Measurements from ENCODE around the gene CD52. TPM values are rescaled to one million over a fixed set of nuclear protein-coding genes. Genes with fewer than 3 reads are reported as not detected.

CD52 gene
- total and polyA plus RNA-seq, 2 of the 13 experiments (the other 11 are each of a cell fraction or from before 2014, with no cell fraction given): 0.32 TPM; not detected in 1

DNA sequence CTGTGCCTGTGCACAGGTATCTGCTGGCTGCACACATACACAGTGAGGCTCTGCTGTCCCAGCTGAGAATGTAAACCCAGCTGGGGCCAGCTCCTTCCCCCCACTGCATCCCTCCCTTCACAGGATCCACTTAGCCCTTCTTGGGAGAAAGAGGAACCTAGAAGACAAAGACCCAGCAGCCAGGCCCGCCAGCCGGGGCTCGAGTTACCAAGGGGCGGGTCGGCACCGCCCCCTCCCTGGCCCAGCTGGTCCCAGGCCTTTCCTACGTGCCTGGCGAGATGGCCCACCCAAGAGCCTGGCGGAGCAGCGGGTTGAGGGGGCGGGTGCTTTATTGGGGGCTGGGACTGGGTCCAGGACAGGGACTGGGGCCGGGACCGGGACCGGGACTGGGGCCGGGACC is 35.8 kb upstream of the CD52 start (continued):
- TF ChIP-seq, protein P1, sequence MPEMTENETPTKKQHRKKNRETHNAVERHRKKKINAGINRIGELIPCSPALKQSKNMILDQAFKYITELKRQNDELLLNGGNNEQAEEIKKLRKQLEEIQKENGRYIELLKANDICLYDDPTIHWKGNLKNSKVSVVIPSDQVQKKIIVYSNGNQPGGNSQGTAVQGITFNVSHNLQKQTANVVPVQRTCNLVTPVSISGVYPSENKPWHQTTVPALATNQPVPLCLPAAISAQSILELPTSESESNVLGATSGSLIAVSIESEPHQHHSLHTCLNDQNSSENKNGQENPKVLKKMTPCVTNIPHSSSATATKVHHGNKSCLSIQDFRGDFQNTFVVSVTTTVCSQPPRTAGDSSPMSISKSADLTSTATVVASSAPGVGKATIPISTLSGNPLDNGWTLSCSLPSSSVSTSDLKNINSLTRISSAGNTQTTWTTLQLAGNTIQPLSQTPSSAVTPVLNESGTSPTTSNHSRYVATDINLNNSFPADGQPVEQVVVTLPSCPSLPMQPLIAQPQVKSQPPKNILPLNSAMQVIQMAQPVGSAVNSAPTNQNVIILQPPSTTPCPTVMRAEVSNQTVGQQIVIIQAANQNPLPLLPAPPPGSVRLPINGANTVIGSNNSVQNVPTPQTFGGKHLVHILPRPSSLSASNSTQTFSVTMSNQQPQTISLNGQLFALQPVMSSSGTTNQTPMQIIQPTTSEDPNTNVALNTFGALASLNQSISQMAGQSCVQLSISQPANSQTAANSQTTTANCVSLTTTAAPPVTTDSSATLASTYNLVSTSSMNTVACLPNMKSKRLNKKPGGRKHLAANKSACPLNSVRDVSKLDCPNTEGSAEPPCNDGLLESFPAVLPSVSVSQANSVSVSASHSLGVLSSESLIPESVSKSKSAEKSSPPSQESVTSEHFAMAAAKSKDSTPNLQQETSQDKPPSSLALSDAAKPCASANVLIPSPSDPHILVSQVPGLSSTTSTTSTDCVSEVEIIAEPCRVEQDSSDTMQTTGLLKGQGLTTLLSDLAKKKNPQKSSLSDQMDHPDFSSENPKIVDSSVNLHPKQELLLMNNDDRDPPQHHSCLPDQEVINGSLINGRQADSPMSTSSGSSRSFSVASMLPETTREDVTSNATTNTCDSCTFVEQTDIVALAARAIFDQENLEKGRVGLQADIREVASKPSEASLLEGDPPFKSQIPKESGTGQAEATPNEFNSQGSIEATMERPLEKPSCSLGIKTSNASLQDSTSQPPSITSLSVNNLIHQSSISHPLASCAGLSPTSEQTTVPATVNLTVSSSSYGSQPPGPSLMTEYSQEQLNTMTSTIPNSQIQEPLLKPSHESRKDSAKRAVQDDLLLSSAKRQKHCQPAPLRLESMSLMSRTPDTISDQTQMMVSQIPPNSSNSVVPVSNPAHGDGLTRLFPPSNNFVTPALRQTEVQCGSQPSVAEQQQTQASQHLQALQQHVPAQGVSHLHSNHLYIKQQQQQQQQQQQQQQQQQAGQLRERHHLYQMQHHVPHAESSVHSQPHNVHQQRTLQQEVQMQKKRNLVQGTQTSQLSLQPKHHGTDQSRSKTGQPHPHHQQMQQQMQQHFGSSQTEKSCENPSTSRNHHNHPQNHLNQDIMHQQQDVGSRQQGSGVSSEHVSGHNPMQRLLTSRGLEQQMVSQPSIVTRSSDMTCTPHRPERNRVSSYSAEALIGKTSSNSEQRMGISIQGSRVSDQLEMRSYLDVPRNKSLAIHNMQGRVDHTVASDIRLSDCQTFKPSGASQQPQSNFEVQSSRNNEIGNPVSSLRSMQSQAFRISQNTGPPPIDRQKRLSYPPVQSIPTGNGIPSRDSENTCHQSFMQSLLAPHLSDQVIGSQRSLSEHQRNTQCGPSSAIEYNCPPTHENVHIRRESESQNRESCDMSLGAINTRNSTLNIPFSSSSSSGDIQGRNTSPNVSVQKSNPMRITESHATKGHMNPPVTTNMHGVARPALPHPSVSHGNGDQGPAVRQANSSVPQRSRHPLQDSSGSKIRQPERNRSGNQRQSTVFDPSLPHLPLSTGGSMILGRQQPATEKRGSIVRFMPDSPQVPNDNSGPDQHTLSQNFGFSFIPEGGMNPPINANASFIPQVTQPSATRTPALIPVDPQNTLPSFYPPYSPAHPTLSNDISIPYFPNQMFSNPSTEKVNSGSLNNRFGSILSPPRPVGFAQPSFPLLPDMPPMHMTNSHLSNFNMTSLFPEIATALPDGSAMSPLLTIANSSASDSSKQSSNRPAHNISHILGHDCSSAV (CRISPR knock-in tag; IDR thresholded peaks at IDR 0.05; ENCODE audit: borderline replicate concordance): no peak
- no peak for TF ChIP-seq ZNF558 (CRISPR knock-in tag; IDR thresholded peaks at IDR 0.05; ENCODE audit: borderline replicate concordance)
- TF ChIP-seq NR1H2 (CRISPR knock-in tag; IDR thresholded peaks at IDR 0.05; ENCODE audit: borderline replicate concordance, low read depth): no peak

DNA sequence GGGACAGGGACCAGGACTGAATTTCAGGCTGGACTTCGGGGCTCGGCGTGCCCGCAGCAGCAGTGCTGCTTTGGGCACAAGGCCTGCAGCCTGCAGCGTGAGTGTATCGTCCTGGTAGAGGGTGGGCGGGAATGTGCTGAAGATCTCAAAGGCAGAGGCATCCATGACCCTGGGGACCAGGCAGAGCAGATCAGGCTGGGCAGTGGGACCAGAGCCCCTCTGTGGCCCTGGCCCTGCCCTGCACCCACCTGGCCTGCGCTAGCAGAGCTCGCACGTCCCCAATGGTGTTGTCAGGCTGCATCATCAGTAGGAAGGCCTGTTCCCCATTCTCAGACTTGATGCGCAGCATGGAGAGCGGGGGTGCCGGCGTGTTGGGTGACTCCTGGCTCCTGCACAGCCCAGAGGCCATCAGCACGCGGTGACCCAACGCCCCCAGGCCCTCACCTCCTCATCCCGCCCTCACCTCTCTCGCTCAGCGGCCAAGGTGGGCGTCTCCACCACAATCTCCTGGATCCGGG is 35.3 kb upstream of the CD52 start:
- POLR2A ChIA-PET: no interaction called here
- H4K20me1 ChIP-seq (ENCODE audit: insufficient read depth, low read length): no peaks in the 10 kb centered on the region
- peaks cover 5 to 10% of the 10 kb centered on the region in 2 experiments; a peak in 4 of 5 replicates for H3K36me3 ChIP-seq (replicated peaks in 1 of 2; ENCODE audit: control insufficient read depth in 1 of 2, insufficient read depth in 2 of 2, low read length in 2 of 2)
- ATAC-seq: no peak
- H3K4me1 ChIP-seq (ENCODE audit: insufficient read depth, low read length): peaks cover 26% of the 10 kb centered on the region
- CTCF ChIA-PET (ENCODE audit: low intra/inter-chr PET ratio, low total read pairs): interaction anchor here (0.9 kb wide), 1 partner anchor 81 kb away, joined by 3 read pairs; no protein-coding TSS in a partner anchor
- in situ Hi-C loops (cut with HindIII; ENCODE audit: extremely low pct_ligation_motif_present, low pct_unique_long_range_greater_than_20kb) (loop anchor here (5.0 kb wide), 2 partner anchors 40 to 110 kb away; no protein-coding TSS in a partner anchor), intact Hi-C loops (cut with micrococcal nuclease; ENCODE audit: unreplicated experiment) (no loop called here)
- no peaks in the 10 kb centered on the region for H3K27me3 ChIP-seq (ENCODE audit: control insufficient read depth in 1 of 2, insufficient read depth in 2 of 2, low read length in 2 of 2)
- no peak overlapping the region for H3K9ac ChIP-seq (ENCODE audit: insufficient read depth, low read depth, low read length)
- no peak overlapping the region for H3K4me2 ChIP-seq (ENCODE audit: low read depth, low read length)
- H3K27ac ChIP-seq (ENCODE audit: extremely low read length, insufficient read depth, low read length): no peak overlapping the region
- DNase-seq (ENCODE audit: low spot score): no peak
- H3K79me2 ChIP-seq (ENCODE audit: insufficient read depth, low read length): no peaks in the 10 kb centered on the region
- H3K4me3 ChIP-seq (replicated peaks in 1 of 3; ENCODE audit: insufficient read depth in 1 of 3, low read depth in 2 of 3, low read length in 3 of 3): no peak overlapping the region
- FAIRE-seq: no peak
- H2AFZ ChIP-seq (ENCODE audit: low read length): no peak overlapping the region
- no TSS peak for BruUV-seq (replicated peaks)
- WGBS (ENCODE audit: low lambda C conversion rate): 93% methylated on average over 11 of the region's 22 CpGs
- no peaks in the 10 kb centered on the region for H3K9me3 ChIP-seq (ENCODE audit: low read length)
- TF ChIP-seq ZNF549 (CRISPR knock-in tag; IDR thresholded peaks at IDR 0.05) (no peak), ZNF446 (CRISPR knock-in tag; IDR thresholded peaks at IDR 0.05) (no peak), SP140L (CRISPR knock-in tag; IDR thresholded peaks at IDR 0.05; ENCODE audit: borderline replicate concordance) (no peak), SNRNP70 (IDR thresholded peaks at IDR 0.05; ENCODE audit: low read depth, low read length) (no peak), ZBTB3 (CRISPR knock-in tag; IDR thresholded peaks at IDR 0.05; ENCODE audit: borderline replicate concordance, low read depth) (no peak)
- TF ChIP-seq, protein P2, sequence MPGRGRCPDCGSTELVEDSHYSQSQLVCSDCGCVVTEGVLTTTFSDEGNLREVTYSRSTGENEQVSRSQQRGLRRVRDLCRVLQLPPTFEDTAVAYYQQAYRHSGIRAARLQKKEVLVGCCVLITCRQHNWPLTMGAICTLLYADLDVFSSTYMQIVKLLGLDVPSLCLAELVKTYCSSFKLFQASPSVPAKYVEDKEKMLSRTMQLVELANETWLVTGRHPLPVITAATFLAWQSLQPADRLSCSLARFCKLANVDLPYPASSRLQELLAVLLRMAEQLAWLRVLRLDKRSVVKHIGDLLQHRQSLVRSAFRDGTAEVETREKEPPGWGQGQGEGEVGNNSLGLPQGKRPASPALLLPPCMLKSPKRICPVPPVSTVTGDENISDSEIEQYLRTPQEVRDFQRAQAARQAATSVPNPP (CRISPR knock-in tag; IDR thresholded peaks at IDR 0.05): no peak
- TF ChIP-seq, protein P3, sequence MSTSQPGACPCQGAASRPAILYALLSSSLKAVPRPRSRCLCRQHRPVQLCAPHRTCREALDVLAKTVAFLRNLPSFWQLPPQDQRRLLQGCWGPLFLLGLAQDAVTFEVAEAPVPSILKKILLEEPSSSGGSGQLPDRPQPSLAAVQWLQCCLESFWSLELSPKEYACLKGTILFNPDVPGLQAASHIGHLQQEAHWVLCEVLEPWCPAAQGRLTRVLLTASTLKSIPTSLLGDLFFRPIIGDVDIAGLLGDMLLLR (CRISPR knock-in tag; IDR thresholded peaks at IDR 0.05): no peak

All from HepG2 (cell line).